Measurements from ENCODE around the gene AUTS2. TPM values are rescaled to one million over a fixed set of nuclear protein-coding genes. Genes with fewer than 3 reads are reported as not detected.

AUTS2 gene
- total RNA-seq, 3 donors from 2014 or later, result 31.5 to 94.3 (median 81.3) TPM

DNA sequence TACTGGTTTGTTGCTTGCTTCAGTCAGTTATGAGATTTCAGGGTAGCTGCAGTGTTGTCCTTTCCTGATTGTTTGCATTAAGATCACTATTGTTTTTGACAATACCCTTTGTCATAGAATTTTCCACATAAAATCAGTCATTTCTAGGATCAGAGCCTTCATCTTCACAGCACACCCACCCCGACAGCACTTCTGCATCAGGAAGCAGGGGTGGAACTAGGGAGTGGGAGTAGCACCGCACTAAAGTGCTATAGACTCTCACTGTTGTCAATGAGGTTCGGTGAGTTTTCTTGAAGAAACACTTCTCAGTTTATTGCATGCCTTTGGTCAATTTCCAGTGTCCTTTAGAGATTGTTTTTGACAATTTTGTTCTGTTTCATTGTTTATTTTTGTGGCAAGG is 632.5 kb downstream of the AUTS2 start:
- H3K4me1 ChIP-seq, result no peaks in the 10 kb centered on the region
- H3K9me3 ChIP-seq, result peaks cover 0 to 28% of the 10 kb centered on the region in 2 donors
- TF ChIP-seq POLR2A (IDR thresholded peaks at IDR 0.05) (no peak), POLR2AphosphoS5 (IDR thresholded peaks at IDR 0.05) (no peak)
- TF ChIP-seq, protein P1, sequence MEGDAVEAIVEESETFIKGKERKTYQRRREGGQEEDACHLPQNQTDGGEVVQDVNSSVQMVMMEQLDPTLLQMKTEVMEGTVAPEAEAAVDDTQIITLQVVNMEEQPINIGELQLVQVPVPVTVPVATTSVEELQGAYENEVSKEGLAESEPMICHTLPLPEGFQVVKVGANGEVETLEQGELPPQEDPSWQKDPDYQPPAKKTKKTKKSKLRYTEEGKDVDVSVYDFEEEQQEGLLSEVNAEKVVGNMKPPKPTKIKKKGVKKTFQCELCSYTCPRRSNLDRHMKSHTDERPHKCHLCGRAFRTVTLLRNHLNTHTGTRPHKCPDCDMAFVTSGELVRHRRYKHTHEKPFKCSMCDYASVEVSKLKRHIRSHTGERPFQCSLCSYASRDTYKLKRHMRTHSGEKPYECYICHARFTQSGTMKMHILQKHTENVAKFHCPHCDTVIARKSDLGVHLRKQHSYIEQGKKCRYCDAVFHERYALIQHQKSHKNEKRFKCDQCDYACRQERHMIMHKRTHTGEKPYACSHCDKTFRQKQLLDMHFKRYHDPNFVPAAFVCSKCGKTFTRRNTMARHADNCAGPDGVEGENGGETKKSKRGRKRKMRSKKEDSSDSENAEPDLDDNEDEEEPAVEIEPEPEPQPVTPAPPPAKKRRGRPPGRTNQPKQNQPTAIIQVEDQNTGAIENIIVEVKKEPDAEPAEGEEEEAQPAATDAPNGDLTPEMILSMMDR (IDR thresholded peaks at IDR 0.05), result no peak
- H3K27me3 ChIP-seq, result no peaks in the 10 kb centered on the region
- intact Hi-C loops (cut with DNase I; ENCODE audit: low total_unique reads), result no loop called here
- H3K27ac ChIP-seq, result no peak overlapping the region
- H3K36me3 ChIP-seq, result no peaks in the 10 kb centered on the region
- H3K4me3 ChIP-seq, result no peak overlapping the region
- DNase-seq (ENCODE audit: low spot score in 2 of 2), result no peak

DNA sequence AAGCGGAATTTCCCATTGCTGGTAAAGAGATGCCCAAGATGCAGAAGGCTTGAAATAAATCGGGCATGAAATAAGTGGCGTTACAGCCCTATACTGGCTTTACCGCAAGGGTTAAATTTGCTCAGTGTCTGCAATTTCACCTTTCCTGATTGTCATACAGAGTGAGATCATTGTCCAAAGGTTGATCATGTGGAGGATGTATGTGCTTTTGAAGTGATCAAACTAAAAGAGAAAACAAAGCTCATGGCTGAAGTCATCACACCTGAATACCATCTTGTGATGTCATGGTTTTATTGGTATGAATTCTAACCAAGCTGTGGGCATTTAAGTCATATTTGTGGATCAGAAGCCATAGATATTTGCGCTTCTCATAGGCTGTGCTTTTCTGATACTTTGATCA is 635.5 kb downstream of the AUTS2 start:
- no peak overlapping the region for H3K27ac ChIP-seq
- no peaks in the 10 kb centered on the region for H3K27me3 ChIP-seq
- intact Hi-C loops (cut with DNase I; ENCODE audit: low total_unique reads), result no loop called here

GRCh38 chr7:70237256-70237655 is 639.0 kb downstream of the AUTS2 start:
- no peaks in the 10 kb centered on the region for H3K27me3 ChIP-seq
- no peak for TF ChIP-seq POLR2AphosphoS5 (IDR thresholded peaks at IDR 0.05)
- no peak for TF ChIP-seq POLR2A (IDR thresholded peaks at IDR 0.05)
- TF ChIP-seq, protein P1 (IDR thresholded peaks at IDR 0.05), result no peak
- no peak overlapping the region for H3K4me3 ChIP-seq
- no peak for DNase-seq (ENCODE audit: low spot score in 2 of 2)
- no peaks in the 10 kb centered on the region for H3K4me1 ChIP-seq
- no peaks in the 10 kb centered on the region for H3K36me3 ChIP-seq
- no peaks in the 10 kb centered on the region for H3K9me3 ChIP-seq
- no peak overlapping the region for H3K27ac ChIP-seq
- intact Hi-C loops (cut with DNase I; ENCODE audit: low total_unique reads), result no loop called here

More for the DNA sequence above, 635.5 kb downstream of the AUTS2 start:
- Histone ChIP-seq H3K9me3 (peaks cover 0 to 18% of the 10 kb centered on the region in 2 donors), H3K36me3 (no peaks in the 10 kb centered on the region), H3K4me1 (no peaks in the 10 kb centered on the region), H3K4me3 (no peak overlapping the region)
- no peak for DNase-seq (ENCODE audit: low spot score in 2 of 2)
- TF ChIP-seq, protein P1 (IDR thresholded peaks at IDR 0.05), result no peak
- TF ChIP-seq POLR2A (IDR thresholded peaks at IDR 0.05), result no peak
- no peak for TF ChIP-seq POLR2AphosphoS5 (IDR thresholded peaks at IDR 0.05)

DNA sequence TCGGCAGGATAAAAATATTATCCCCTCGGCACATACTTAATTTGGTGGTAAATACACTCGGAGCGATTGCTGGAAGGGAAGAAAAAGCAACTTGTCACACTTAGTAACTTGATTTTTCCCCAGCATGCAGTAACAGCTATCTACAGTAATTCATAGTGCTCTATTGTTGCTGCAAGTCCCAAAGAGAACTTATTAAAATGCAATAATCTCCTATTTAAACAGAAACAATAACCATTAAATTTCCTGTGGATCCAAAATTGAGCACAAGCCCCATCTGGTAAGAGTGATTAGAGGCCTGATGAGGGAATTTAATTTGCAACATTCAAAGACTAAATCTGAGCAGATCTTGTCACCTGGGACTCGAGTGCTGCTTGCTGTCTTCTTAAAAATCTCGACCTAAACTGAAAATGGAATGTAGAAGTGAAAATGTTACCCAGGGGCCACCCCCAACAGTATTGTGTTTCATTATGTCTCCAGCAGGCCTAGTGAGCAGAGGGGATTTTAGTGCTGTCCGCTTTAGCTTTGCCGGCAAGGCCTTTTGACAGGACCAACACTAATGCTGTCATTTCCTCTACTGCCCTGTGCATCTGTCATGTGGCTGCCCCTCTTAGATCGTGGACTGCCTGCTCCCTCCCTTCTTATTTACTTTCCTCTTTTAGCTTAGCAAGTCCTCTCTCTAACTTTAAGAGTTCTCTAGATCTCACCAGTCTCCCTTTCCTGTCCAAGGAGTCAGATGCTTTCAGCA is 639.7 kb downstream of the AUTS2 start:
- H3K4me1 ChIP-seq, result no peaks in the 10 kb centered on the region
- H3K9me3 ChIP-seq, result no peaks in the 10 kb centered on the region
- intact Hi-C loops (cut with DNase I; ENCODE audit: low total_unique reads), result no loop called here
- no peaks in the 10 kb centered on the region for H3K27me3 ChIP-seq
- TF ChIP-seq POLR2AphosphoS5 (IDR thresholded peaks at IDR 0.05) (no peak), POLR2A (IDR thresholded peaks at IDR 0.05) (no peak)
- TF ChIP-seq, protein P1 (IDR thresholded peaks at IDR 0.05), result no peak
- no peak for DNase-seq (ENCODE audit: low spot score in 2 of 2)
- H3K4me3 ChIP-seq, result no peak overlapping the region
- H3K27ac ChIP-seq, result no peak overlapping the region
- H3K36me3 ChIP-seq, result no peaks in the 10 kb centered on the region

DNA sequence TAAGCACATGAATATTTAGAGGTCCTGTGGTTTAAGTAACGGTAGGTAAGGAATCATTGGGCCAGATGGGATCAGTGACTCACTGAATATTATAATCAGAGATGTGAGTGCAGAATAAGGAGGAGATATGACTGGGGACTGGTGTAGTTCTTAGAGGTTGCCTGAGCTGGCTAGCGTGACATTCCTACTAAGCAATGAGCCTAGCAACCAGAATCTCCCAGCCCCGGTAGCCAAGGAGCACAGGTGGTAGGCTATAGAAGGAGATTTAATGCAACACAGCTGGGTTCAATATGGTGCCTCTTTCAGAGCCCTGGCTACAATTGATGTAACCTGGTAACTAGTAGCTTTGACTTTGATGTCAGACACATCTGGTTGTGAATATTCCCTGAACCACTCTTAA is 641.6 kb downstream of the AUTS2 start:
- no peaks in the 10 kb centered on the region for H3K9me3 ChIP-seq
- DNase-seq (ENCODE audit: low spot score in 2 of 2), result no peak
- no peaks in the 10 kb centered on the region for H3K36me3 ChIP-seq
- TF ChIP-seq, protein P1 (IDR thresholded peaks at IDR 0.05), result no peak
- no peak for TF ChIP-seq POLR2A (IDR thresholded peaks at IDR 0.05)
- no peak for TF ChIP-seq POLR2AphosphoS5 (IDR thresholded peaks at IDR 0.05)
- no peaks in the 10 kb centered on the region for H3K4me1 ChIP-seq
- H3K27me3 ChIP-seq, result no peaks in the 10 kb centered on the region
- H3K27ac ChIP-seq, result no peak overlapping the region
- no peak overlapping the region for H3K4me3 ChIP-seq
- intact Hi-C loops (cut with DNase I; ENCODE audit: low total_unique reads), result no loop called here

Measured in breast epithelium (tissue), 4 donors.